CD4-positive, alpha-beta T cell treated with Interleukin-2 at 100 ng/mL for 4 hours (primary cell): ENCODE results near the gene KCNA5.

Experiments
- DNase-seq: peaks from one replicate; pipeline ENCODE4 v3.0.0-alpha.2; 2020; ENCODE audit warnings: low spot score

Gene KCNA5

DNA sequence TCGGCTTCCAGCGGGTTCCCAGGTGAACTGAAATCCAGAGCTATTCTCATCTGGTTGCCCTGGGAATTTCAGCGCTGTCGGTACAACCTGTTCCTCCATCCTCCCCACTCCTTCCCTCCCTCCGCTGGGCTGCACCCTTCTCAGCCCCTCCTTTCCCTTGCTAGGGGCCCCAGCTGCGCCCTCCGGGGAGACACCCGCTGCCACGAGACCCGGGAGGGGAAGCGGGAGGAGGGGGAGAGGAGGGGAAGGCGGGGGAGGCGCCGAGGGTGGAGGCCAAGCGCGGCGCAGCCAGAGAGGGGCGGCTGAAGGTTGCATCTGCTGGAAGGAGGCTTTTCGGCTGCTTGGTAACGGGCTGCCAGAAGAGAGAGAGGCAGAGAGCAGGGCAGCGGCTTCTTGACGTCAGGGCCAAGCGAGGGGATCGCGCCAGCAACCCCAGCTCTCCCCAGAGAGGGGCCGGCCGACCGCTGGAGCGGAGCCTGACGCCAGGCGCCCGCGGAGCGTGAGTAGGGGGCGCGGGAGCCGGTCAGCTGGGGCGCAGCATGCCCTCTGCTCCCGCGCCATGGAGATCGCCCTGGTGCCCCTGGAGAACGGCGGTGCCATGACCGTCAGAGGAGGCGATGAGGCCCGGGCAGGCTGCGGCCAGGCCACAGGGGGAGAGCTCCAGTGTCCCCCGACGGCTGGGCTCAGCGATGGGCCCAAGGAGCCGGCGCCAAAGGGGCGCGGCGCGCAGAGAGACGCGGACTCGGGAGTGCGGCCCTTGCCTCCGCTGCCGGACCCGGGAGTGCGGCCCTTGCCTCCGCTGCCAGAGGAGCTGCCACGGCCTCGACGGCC, at the start of gene KCNA5:
Gene KCNA5 (plus strand): TSS at position 291 of the 831 bp plus-strand sequence. CDS start 269 bp downstream, at position 560.
- DNase-seq = no peak

DNA sequence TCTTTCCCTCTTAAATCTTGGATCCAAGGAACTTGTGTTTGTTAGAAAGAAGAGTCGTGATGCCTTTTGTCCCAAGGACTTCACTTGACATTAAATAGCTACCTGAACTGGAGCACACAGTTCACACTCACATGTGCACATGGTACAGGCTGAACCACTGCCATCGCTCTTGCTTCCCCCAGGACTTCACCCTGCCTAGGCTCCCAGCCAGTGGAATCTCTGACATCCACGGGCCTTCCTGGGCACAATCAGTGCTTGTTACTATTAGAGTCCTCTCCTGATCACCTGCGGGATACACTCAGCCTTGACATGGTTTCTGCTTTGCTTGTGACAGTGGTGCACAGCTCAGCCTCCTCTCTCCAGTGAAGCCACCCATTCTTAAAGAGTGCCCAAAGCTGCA, 49.1 kb upstream of the KCNA5 start:
- no peak for DNase-seq

DNA sequence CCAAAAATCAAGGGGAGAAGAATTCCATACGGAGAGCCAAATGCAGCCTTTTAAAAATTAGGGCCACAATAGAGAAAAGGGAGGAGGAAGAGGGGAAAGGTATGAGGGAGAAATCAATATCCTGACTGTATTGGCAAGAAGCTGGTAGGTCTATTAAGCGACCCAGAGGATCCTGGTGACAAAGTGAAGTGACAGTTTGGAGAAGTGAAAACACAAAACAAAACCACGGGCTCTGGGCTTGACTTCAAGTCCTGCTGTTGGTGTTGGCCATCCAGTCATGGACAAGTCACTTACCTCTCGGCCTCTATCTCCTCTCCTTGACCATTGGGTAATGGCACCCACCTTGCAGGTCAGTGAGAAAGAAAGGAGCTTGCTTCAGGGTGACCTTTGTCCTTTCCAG, 47.0 kb upstream of the KCNA5 start:
- no peak for DNase-seq

DNA sequence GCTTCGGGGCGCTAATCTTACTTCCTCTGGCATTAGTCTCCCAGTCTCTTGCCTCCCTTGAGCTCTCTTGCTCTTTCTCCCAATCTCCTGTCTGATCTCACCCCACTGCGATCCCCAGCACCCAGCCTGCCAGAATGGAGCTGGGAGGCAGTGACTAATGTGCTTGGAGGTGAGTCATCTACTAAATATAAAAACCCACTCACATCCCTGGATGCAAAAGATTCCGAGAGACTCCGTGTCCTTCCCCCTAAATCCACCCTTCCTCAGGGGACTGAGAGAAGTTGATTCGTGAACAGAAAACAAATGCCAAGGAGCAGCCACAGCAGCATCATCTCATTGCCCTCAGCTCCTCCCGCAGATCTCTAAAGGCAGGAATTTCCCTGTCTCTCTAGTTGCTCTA, 45.7 kb upstream of the KCNA5 start:
- DNase-seq = no peak

DNA sequence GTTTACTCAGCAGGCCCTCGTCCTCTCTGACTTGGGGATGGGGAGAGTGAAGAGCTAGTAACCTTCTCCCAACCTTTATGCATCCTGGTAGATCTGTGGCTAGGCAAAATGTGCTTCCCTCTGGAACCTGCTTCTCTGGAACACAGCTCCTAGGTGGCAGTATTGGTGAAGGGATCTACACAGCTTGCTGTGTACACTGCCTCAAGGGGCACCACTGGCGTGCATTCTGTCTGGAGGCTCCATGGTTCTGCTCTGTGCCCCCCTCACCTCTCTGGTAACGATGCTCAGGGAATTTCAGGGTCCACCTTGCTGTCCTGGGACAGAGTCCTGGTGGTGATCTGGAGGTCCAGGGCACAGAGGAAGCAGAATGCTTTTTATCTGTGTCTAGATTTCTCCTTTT, 43.5 kb upstream of the KCNA5 start:
- DNase-seq = no peak

DNA sequence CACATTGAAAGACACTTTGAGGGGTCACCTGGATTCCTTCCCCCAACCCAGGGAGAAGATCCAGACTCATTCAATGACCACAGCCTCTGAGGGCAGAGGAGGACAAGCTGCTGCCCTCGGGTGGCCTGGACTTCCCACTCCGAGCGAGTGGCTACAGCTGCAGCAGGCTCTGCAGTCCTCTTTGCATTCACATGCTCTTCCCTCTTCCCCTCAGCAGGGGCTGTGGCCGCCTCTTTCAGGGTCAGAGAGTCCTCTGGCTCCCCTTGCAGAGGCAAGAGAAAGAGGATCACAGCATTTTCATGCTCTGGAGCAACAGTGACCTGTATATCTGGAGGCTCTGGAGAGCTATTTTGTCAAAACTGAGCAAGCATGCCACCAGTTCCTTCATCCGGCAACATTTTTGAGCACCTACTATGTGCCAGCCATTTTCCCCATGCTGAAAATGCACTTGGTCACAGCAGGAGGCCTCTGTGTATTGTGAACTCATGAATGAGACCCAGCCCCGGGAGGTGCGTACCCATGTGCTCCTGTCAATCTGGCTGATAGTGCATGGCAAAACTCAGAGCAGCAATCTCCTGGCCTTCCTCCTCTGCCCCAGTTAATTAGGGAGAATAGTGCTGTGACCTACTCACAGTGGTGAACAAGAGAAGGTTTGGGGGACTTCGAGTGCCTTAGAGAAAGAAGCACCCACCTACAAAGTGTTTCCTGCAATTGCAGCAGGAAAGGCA, 42.9 kb upstream of the KCNA5 start:
- no peak for DNase-seq

DNA sequence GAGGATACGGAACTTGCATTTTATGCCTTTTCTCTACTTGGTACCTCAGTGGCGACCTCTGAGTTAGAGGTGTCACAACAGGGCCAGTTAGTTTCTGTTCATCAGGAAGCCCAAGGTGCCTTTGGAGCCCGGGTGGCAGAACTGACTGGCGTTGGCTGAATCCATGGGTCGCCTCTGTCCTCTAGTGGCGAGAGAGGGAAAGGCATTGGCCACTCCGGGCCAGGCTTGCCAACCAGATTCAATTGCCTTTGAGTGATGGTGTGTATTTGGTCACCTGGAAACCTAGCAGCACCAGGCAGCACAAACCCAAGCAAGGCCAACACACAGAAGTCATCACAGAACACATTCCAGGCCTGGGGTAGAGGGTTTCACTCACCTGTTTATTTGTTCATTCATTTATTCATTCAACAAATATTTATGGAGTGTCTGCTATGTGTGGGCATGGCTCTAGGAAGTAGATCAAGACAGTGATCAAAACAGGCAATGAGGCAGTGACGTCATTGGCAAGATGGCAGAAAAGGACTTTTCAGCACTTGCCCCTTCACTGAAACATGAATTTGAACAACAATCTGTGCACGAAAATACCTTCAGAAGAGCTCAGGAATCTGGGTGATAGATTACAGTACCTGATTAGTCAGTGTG, 40.5 kb upstream of the KCNA5 start:
- peak; percentile 13 for DNase-seq

DNA sequence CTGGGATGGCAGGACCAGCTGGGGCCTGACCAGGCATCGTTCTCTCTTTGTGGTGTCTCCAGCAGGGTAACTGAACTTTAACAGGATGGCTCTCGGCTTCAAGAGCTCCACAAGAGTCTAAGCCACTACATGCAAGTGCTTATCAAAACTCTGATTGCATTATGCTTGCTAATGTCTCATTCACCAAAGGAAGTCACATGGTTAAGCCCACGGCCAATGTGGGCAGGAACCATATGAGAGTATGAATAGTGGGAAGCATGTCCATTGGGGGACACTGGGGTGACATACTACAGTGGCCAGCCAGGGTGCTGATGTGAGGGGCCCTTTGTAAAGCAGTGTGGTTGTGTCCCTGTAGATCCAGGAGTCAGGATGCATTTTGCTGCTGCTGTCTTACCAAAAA, 35.0 kb upstream of the KCNA5 start:
- no peak for DNase-seq

DNA sequence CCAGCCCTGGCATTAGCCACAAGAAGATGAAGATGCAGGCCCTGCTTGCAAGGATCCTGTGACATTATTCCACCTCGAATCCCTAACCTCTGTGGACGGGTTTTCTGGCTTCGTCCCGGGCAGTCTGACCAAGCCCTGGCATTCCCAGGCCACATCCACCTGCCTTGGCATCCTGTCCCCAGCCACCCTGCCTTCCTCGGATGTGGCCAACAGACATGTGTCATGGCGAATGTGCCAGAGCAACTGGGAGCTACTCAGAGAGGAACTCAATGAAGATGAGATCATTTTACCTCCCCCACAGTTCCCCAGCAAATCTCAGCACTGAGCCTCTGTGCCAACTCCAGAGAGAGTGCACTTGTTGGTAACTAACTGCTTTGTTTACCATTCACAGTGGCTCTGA, 33.5 kb upstream of the KCNA5 start:
- no peak for DNase-seq

DNA sequence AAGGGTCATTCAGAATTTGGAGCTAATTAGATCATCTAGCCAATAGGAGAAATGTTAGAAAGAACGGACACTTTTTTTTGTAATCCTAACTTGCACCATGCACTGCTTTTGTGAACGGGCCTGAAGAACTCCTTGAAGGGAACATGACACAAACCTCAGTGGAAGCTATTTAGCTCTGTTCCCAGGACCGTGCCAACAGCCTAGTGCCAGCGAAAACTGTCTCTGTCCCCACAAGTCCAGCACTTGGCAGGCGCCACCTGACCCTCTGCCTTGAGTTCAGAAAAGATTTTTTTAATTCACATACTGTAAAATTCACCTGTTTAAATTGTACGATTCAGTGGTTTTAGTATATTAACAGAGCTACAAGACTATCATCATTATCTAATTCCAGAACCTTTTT, 31.3 kb upstream of the KCNA5 start:
- no peak for DNase-seq

DNA sequence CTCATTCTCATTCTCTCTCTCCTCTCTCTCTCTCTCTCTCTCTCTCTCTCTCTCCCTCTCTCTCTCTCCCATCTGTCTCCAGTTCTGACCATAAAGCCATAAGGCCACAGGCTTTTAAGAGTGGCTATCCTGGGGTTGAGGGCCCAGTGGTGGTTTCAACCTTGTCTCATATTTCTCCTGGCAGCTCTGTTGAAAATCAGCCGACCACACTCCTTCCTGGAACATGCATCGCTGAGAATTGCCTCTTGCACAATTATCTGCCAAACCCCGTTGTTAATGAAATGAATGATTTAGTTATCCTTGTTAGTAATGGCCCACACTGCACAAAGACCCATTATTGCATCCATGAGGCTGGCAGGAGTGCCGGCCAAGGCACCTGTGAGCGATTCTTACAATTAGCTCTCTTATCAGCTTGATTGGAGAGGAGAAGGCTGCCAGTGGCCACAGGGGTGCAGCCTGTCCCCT, 30.4 kb upstream of the KCNA5 start:
- DNase-seq = no peak

DNA sequence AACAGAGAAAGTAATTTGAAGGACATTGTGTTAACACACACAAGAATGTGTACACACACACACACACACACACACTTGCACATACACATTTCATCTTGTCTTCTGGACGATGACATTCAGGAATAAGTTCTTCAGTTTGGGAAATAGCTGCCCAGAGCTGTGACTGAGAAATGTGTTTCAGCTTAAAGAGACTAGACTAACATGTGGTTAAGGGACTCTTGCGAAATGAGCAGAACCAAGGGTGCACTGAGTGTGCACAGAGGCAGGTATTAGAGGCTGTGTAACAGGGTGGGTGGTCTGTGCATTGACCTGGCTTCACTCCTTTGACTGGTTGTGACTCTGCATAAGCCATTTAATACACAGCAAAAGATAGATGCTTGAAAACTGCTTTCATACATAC, 29.4 kb upstream of the KCNA5 start:
- DNase-seq = no peak

DNA sequence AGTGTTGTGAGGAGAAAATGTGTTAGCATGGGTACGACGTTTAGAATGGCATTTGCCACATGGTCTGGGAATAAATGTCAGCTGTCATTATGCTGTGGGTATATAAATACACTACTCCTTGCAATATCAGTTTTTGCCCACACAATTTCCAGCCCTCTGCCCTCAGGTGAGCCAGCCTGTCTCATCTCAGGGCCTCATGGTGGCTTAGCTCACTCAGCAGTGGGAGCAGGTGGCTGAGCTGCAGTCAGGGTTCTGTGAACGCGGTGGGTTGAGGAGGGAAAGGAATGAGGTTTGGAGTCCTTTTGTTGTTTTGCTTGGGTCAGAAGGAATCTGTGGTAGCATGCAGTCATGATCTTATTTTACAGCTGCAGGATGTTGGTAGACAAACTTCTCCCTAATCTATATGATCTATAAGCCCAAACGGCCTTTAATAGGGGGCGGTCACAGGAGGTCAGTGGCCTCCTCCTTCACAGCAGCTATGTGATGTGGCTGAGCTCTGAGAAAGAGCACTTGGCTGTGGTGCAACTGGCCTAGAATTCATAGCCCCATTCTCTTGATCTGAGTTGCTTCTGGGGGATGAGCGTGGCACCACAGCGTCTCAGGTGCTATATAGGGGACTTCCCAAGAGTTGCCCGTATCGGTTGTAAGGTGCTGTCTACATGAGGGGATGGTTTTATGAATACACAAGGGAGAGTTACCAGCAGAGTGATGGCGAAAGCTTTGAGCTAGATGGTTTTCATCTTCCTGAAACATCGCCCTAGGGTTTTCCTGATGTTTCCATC, 27.8 kb upstream of the KCNA5 start:
- no peak for DNase-seq

DNA sequence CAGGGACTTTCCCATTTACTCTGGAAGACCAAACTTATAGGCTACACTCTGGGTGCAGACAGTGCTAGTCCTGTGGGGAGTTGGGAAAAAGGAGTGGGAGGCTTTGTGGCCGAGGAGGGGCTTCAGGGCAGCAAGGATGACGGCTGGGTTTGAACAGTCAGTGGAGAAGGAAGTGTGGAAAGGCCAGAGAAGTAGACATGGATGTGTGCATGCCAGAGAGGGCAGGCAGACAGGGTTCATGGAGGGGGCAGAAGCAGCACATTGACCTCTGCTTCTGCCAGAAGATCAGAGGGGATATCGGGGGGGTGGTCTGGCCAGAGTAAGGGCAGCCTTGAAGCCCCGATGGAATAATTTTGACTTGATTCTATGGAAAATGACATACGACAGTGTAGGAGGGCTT, 27.2 kb upstream of the KCNA5 start:
- no peak for DNase-seq

DNA sequence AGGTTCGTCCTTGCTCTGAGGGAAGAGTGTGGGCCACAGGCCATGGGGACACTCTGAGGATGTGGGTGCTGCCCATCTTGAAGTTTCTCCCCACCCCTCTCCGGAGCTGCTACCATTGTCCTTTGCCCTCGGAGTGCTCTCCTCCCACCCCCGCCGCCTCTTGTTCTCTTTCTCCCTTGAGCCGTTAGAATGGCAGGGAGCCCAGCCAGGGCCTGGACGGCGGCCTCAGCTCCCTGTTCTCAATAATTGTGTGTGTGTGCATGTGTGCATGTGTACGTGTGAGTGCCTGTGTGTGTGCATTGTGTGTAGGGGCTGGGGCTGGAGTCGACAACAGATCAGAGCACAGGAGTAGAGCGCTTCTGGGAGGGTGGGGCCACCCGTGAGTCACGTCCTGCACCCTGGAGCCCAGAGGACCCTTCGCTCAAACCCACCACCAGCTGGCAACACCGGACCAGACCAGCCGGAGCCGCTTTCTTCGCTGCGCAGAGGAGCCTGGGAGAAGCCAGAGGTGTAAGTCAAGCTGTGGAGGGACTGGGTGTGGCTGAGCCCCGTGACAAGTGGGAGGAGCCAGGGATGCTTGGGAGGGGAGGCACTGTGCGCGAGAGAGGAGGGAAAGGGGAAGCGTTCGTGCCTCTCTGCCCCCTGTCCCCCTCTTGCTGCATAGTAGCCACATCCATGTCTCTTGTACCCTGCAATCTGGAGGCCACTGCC, 25.9 kb upstream of the KCNA5 start:
- no peak for DNase-seq

DNA sequence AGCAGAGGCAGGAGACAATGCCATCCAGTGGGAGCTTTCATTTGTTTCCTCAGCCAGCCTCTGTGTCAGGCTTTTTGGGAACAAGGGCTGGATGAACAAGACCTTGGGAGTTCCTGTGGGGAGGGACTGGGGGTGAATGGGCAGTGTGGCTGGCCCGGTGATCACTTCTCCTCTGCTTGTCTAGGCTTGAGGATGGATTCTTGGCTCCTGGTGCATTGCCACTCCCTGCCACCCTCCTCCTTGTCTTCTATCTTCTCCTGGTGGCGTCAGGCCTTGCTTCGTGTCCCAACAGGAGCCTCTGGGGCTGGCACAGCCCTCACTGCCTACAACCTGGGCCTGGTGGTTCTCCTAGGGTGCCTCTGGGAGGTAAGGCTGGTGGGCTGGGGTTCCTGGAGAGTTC, 25.0 kb upstream of the KCNA5 start:
- DNase-seq = no peak

DNA sequence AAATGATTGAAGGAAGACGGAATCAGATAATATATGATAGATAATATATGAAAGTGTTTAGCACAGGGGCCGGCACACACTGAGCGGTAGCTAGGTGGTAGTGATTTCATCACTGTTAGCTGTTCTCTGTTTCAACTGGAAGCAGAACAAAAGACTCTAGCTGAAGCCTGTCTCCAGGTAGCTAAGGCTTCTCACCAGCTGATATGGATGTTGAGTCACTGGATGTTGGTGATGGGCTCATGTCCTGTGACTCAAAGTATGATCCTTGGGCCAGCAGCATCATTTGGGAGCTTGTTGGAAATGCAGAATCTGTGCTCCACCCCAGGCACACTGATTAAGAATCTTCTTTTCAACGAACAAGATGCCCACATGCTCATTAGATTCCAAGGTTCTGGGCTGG, 21.7 kb upstream of the KCNA5 start:
- DNase-seq = no peak

DNA sequence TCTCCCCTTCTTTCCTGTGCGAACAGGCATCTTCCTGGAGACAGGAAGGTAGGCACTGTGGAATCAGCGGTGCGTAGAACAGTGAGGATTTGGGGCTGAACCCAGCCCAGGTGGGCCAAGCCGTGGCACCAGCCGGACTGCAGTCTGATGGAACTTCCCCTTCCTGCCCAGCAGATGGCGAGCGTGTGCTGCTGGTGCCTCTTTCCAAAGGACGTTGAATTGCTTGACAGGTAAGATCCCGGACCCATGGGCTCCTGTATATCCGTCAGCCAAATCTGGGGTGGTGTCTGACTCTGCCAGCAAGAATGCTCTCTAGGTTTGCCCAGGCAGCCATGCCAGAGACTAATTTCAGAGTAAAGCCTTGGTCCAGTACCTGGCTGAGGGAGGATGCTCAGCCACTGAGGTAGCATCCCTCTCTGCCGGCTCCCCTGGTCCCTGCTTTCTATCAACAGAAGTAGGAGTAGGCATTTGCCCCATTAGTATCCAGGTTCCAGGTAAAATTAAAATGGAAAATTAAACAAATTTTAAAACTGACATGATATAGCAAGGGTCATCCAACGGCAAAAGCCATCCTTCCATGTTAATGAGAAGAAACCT, 21.1 kb upstream of the KCNA5 start:
- peak; percentile 13 for DNase-seq

DNA sequence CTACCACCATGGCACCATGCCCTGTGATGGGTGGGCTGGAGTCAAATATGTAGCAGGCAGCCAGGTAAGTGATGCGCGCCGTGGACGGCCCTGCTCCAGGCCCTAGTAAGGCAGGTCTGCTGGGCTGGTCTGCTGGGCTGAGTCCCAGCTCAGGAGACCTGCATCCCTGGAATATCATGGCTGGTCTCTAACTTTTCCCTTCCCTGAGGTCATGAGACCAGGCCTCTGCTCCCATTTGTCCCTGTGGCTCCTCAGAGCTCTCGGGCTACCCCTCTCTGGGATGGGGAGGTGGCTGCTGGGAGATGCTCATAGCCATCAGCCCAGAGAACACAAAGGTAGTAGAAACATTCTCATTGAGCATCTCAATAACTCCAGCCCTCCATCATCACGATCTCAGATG, 19.8 kb upstream of the KCNA5 start:
- DNase-seq = no peak

DNA sequence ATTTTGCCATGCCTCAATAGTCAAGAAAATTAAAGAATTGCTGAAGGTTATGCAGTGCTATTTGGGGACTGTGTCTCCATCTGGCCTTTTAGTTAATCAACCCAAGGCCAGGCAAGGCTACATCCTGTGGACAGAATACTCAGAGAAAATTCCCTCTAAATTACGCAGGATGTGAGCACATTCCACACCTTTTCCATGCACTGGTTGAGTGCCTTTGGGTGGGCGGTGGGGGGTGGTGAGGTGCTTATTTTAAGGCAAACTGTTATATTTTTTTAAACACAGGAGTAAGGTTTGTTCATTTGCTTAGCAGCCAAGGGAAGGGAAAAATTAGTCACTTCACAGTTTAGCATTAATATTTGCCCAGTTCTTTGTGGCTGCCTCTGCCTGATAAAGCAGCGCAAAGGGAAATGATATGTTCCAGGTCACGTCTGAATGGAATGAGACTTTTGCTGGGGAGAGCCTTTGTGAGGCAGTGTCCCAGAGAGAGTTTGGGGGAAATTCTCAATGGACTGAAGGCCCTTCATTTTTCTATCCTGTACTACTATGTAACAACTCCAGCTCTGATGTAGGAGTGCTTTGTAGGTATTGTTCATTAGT, 17.2 kb upstream of the KCNA5 start:
- no peak for DNase-seq
